Peyer's patch (tissue), 4 donors: ENCODE results near the gene MSL2.

Experiments
- CTCF ChIP-seq, 6 experiments: fragments of 450-650 bp in 4 of 6; fragments of 200-600 bp in 2 of 6; sonication (generic) in 1 of 6; IDR thresholded peaks; one replicate each; pipeline ENCODE4 v1.5.1; 2017 to 2019; ENCODE audit warnings: antibody characterized with exemption in 6 of 6, mild to moderate bottlenecking in 3 of 6, moderate library complexity in 1 of 6
- POLR2A ChIP-seq, 2 donors: fragments of 450-650 bp; IDR thresholded peaks; one replicate each; pipeline ENCODE4 v1.5.1; 2017; ENCODE audit warnings: antibody characterized with exemption in 2 of 2, mild to moderate bottlenecking in 2 of 2, moderate library complexity in 2 of 2

GRCh38 chr3:136120373-136121348 is 75.5 kb downstream of the MSL2 start:
- TF ChIP-seq CTCF (IDR thresholded peaks at IDR 0.05): no peak
- TF ChIP-seq POLR2A (IDR thresholded peaks at IDR 0.05): no peak
